Measurements from ENCODE around the gene ADIPOR1.

ADIPOR1 gene

DNA sequence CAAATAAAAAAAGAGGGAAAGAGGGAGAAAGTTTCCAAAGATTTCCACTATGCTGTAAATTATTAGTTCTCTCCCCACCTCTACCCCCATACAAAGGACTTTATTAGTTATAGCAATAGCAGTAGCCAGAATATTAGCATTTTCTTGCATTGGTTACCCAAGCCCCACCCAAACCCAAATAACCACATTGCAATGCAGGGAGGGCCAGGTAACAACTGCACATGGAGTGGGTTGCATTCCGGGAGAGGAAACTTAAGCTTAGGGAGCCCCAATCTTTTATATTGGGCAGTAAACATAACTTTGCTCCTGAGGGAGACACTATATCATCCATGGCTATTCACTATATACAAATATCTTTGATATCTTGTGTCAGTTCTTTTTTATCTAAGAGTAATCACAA lies 6.0 kb downstream of the ADIPOR1 start:
- Mint-ChIP-seq H3K9me3 (no peaks in the 10 kb centered on the region), H3K4me3 (no peak overlapping the region), H3K4me1 (peaks cover 17% of the 10 kb centered on the region), H3K36me3 (ENCODE audit: low read depth) (peaks cover 27% of the 10 kb centered on the region), H3K27me3 (ENCODE audit: low read depth) (no peaks in the 10 kb centered on the region), H3K27ac (no peak overlapping the region)
- TF ChIP-seq, protein P1, sequence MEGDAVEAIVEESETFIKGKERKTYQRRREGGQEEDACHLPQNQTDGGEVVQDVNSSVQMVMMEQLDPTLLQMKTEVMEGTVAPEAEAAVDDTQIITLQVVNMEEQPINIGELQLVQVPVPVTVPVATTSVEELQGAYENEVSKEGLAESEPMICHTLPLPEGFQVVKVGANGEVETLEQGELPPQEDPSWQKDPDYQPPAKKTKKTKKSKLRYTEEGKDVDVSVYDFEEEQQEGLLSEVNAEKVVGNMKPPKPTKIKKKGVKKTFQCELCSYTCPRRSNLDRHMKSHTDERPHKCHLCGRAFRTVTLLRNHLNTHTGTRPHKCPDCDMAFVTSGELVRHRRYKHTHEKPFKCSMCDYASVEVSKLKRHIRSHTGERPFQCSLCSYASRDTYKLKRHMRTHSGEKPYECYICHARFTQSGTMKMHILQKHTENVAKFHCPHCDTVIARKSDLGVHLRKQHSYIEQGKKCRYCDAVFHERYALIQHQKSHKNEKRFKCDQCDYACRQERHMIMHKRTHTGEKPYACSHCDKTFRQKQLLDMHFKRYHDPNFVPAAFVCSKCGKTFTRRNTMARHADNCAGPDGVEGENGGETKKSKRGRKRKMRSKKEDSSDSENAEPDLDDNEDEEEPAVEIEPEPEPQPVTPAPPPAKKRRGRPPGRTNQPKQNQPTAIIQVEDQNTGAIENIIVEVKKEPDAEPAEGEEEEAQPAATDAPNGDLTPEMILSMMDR (IDR thresholded peaks at IDR 0.05; ENCODE audit: unreplicated experiment in 3 of 3): no peak

DNA sequence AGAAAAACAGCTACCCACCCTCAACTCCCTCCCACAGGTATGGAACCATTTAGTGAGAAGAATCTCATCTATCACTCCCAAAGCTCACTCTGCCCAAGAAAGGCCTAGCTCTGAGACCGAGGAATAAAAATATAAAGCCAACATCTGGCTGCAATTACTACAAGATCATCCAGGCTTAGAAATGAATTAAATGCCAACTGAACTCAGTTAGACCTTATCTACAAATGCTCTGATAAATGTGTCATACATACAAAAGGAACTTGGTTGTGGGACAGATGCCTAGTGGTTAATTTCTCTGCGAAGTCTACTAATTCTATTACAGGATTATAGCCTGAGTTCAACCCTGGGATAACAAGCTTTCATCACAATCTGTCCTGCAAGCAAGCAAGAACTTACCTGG lies 6.7 kb downstream of the ADIPOR1 start:
- H3K36me3 Mint-ChIP-seq (ENCODE audit: low read depth): peaks cover 29% of the 10 kb centered on the region
- H3K27me3 Mint-ChIP-seq (ENCODE audit: low read depth): no peaks in the 10 kb centered on the region
- H3K27ac Mint-ChIP-seq: no peak overlapping the region
- H3K9me3 Mint-ChIP-seq: no peaks in the 10 kb centered on the region
- TF ChIP-seq, protein P1 (IDR thresholded peaks at IDR 0.05; ENCODE audit: unreplicated experiment in 3 of 3): no peak
- H3K4me1 Mint-ChIP-seq: peaks cover 11% of the 10 kb centered on the region
- no peak overlapping the region for H3K4me3 Mint-ChIP-seq

DNA sequence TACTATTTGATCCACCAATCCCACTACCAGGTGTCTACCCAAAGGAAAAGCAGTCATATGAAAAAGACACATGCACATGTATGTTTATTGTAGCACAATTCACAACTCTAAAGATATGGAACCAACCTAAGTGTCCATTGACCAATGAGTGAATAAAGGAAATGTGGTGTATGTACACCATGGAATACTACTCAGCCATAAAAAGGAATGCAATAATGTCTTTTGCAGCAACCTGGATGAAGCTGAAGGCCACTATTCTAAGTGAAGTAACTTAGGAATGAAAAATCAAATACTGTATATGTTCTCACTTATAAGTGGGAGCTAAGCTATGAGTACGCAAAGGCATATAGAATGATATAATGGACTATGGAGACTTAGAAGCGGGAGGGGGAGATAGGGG lies 12.6 kb downstream of the ADIPOR1 start:
- peaks cover 71% of the 10 kb centered on the region for H3K36me3 Mint-ChIP-seq (ENCODE audit: low read depth)

DNA sequence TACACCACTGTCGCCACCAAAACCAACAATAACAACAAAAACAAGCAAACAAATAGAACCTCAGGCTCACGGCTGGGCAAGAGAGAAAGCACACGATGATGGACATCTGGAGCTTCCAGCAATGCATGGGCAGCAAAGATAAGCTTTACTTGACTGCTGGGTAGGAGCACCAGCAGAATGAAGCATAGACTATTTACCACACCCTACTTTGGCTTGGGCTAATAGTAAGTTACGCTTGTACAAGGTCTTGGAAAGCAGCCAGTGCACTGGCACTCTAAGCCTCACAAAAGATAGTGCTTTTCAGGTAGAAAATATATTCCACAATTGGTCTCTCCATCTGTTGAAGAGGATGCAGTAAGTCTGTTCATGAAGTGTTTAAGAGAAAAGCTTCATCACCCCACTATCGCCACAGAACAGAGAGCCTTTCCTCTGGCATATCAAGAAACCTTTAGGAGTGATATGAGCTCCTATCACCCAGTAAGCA lies 13.6 kb downstream of the ADIPOR1 start:
- H3K4me3 Mint-ChIP-seq: no peak overlapping the region
- TF ChIP-seq, protein P1 (IDR thresholded peaks at IDR 0.05; ENCODE audit: unreplicated experiment in 3 of 3): no peak
- no peaks in the 10 kb centered on the region for H3K4me1 Mint-ChIP-seq
- no peak overlapping the region for H3K27ac Mint-ChIP-seq
- H3K9me3 Mint-ChIP-seq: no peaks in the 10 kb centered on the region
- peaks cover 69% of the 10 kb centered on the region for H3K36me3 Mint-ChIP-seq (ENCODE audit: low read depth)
- no peaks in the 10 kb centered on the region for H3K27me3 Mint-ChIP-seq (ENCODE audit: low read depth)

More for the DNA sequence above, 12.6 kb downstream of the ADIPOR1 start:
- Mint-ChIP-seq H3K27me3 (ENCODE audit: low read depth) (no peaks in the 10 kb centered on the region), H3K27ac (no peak overlapping the region), H3K4me3 (no peak overlapping the region), H3K9me3 (no peaks in the 10 kb centered on the region), H3K4me1 (no peaks in the 10 kb centered on the region)
- TF ChIP-seq, protein P1 (IDR thresholded peaks at IDR 0.05; ENCODE audit: unreplicated experiment in 3 of 3): no peak

DNA sequence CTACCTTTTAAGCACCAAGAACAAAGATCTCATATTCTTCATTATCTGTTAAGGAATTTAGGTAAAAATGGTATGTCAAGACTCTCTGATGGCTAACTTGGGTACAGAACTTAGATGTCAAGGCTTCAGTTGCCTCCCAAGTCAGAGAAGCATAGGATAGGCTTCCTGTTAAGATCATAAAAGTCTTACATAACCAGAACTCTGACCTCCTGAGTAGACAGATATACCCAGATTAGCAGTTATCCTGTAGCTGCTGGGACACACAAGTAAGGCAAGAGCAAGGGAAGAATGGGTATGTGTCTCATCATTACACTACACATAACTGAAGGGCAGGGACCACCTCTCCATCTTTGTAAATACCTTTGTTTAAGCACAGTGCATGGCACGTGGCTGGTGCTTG lies 15.7 kb downstream of the ADIPOR1 start:
- Mint-ChIP-seq H3K4me1 (no peaks in the 10 kb centered on the region), H3K4me3 (no peak overlapping the region), H3K9me3 (no peaks in the 10 kb centered on the region), H3K36me3 (ENCODE audit: low read depth) (peaks cover 64% of the 10 kb centered on the region), H3K27me3 (ENCODE audit: low read depth) (no peaks in the 10 kb centered on the region), H3K27ac (no peak overlapping the region)
- TF ChIP-seq, protein P1 (IDR thresholded peaks at IDR 0.05; ENCODE audit: unreplicated experiment in 3 of 3): no peak

DNA sequence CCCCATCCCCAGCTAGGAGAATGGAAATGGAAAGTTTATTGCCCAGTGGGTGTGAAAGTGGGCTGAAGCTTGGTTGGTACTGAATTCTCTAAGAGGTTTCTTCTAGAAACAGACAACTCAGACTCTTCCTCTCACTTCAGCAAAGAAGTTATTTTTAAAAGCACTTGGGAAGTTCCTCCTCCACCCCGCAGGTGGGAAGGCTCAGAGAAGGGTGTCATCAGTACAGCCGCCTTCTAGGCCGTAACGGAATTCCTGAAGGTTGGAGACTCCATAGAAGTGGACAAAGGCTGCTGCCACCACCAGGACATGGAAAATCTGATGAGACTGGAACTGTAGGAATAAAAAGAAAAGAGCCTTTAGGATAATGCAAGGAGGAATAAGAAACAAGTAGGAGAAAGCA lies 16.7 kb downstream of the ADIPOR1 start:
- Mint-ChIP-seq H3K4me1 (no peaks in the 10 kb centered on the region), H3K9me3 (no peaks in the 10 kb centered on the region), H3K36me3 (ENCODE audit: low read depth) (peaks cover 61% of the 10 kb centered on the region), H3K27me3 (ENCODE audit: low read depth) (no peaks in the 10 kb centered on the region), H3K4me3 (no peak overlapping the region), H3K27ac (no peak overlapping the region)
- TF ChIP-seq, protein P1 (IDR thresholded peaks at IDR 0.05; ENCODE audit: unreplicated experiment in 3 of 3): no peak
